M059J (cell line): ENCODE results near the gene CPSF7. TPM values are rescaled to one million over a fixed set of nuclear protein-coding genes. Genes with fewer than 3 reads are reported as not detected.

Source experiments
- DNase-seq: peaks from one replicate; pipeline ENCODE4 v3.0.0-alpha.2; 2012; ENCODE audit warnings: low read depth
- total RNA-seq: library from RNA; depleted of rRNA; stranded (reverse); fragments of >200 nt; shearing (Covaris generic); gene quantifications from 2 replicates; pipeline ENCODE4 v1.2.3, GENCODE V29; 2014; rRNA removed

Gene CPSF7
- total RNA-seq, 1 experiment from 2014 or later: 53.8 TPM

- DNase-seq: no peak
Measured at GRCh38 chr11:61357233-61357893, 72.4 kb downstream of the CPSF7 start.

GRCh38 chr11:61356706-61357105, 73.1 kb downstream of the CPSF7 start:
- no peak for DNase-seq

GRCh38 chr11:61354208-61354607, 75.6 kb downstream of the CPSF7 start:
- no peak for DNase-seq

- no peak for DNase-seq
Measured at GRCh38 chr11:61353131-61354067, 76.4 kb downstream of the CPSF7 start.

Other genes starting within 250 kb of the CPSF7 start
- not detected in 2 replicates for gene PGA3, start 226.5 kb downstream of the CPSF7 start, total RNA-seq
- gene PGA4, start 207.6 kb downstream of the CPSF7 start, total RNA-seq: not detected in 2 replicates
- gene PGA5, start 188.8 kb downstream of the CPSF7 start, total RNA-seq: not detected in 2 replicates
- not detected in 2 replicates for gene VWCE, start 134.7 kb downstream of the CPSF7 start, total RNA-seq
- gene DDB1, start 96.9 kb downstream of the CPSF7 start, total RNA-seq: 116 and 209 TPM in 2 replicates
- gene TKFC, start 96.7 kb downstream of the CPSF7 start, total RNA-seq: 7.8 and 10.9 TPM in 2 replicates
- gene CYB561A3, start 68.1 kb downstream of the CPSF7 start, total RNA-seq: 35.5 and 39.4 TPM in 2 replicates
- 44.4 and 67.3 TPM in 2 replicates for gene TMEM138, start 67.6 kb downstream of the CPSF7 start, total RNA-seq
- gene TMEM216, start 37.4 kb downstream of the CPSF7 start, total RNA-seq: 25.1 and 38.4 TPM in 2 replicates
- gene SDHAF2, start 149 bp upstream of the CPSF7 start, total RNA-seq: 39.9 and 99.0 TPM in 2 replicates
- 0.64 and 2.4 TPM in 2 replicates for gene LRRC10B, start 78.8 kb upstream of the CPSF7 start, total RNA-seq
- 0.10 and 0.22 TPM in 2 replicates for gene SYT7, start 151.1 kb upstream of the CPSF7 start, total RNA-seq